ENCODE data around the gene CHTF18. TPM values are rescaled to one million over a fixed set of nuclear protein-coding genes. Genes with fewer than 3 reads are reported as not detected.

Gene CHTF18
- total and polyA plus RNA-seq, 2 experiments from 2014 or later, result 61.3 to 129 TPM

DNA sequence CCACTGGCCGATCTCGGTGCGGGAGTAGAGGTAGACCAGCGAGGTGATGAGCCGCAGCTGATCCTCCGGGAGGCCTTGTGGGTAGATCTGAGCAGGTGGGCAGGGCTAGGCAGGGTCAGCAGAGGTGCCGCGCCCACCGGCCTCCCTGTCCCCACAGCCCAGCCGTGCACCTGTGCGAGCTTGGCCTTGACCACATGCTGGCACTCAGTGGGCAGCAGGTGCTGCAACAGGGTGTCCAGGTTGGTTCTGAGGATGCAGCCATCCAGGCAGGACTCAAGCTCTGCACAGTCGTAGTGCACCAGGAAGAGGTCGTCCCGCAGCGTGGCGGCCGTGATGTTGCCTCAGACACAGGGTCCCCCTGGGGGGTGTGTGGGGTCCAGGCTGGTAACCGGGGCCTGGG is 15.5 kb upstream of the CHTF18 start (continued):
- TF ChIP-seq, protein P1, sequence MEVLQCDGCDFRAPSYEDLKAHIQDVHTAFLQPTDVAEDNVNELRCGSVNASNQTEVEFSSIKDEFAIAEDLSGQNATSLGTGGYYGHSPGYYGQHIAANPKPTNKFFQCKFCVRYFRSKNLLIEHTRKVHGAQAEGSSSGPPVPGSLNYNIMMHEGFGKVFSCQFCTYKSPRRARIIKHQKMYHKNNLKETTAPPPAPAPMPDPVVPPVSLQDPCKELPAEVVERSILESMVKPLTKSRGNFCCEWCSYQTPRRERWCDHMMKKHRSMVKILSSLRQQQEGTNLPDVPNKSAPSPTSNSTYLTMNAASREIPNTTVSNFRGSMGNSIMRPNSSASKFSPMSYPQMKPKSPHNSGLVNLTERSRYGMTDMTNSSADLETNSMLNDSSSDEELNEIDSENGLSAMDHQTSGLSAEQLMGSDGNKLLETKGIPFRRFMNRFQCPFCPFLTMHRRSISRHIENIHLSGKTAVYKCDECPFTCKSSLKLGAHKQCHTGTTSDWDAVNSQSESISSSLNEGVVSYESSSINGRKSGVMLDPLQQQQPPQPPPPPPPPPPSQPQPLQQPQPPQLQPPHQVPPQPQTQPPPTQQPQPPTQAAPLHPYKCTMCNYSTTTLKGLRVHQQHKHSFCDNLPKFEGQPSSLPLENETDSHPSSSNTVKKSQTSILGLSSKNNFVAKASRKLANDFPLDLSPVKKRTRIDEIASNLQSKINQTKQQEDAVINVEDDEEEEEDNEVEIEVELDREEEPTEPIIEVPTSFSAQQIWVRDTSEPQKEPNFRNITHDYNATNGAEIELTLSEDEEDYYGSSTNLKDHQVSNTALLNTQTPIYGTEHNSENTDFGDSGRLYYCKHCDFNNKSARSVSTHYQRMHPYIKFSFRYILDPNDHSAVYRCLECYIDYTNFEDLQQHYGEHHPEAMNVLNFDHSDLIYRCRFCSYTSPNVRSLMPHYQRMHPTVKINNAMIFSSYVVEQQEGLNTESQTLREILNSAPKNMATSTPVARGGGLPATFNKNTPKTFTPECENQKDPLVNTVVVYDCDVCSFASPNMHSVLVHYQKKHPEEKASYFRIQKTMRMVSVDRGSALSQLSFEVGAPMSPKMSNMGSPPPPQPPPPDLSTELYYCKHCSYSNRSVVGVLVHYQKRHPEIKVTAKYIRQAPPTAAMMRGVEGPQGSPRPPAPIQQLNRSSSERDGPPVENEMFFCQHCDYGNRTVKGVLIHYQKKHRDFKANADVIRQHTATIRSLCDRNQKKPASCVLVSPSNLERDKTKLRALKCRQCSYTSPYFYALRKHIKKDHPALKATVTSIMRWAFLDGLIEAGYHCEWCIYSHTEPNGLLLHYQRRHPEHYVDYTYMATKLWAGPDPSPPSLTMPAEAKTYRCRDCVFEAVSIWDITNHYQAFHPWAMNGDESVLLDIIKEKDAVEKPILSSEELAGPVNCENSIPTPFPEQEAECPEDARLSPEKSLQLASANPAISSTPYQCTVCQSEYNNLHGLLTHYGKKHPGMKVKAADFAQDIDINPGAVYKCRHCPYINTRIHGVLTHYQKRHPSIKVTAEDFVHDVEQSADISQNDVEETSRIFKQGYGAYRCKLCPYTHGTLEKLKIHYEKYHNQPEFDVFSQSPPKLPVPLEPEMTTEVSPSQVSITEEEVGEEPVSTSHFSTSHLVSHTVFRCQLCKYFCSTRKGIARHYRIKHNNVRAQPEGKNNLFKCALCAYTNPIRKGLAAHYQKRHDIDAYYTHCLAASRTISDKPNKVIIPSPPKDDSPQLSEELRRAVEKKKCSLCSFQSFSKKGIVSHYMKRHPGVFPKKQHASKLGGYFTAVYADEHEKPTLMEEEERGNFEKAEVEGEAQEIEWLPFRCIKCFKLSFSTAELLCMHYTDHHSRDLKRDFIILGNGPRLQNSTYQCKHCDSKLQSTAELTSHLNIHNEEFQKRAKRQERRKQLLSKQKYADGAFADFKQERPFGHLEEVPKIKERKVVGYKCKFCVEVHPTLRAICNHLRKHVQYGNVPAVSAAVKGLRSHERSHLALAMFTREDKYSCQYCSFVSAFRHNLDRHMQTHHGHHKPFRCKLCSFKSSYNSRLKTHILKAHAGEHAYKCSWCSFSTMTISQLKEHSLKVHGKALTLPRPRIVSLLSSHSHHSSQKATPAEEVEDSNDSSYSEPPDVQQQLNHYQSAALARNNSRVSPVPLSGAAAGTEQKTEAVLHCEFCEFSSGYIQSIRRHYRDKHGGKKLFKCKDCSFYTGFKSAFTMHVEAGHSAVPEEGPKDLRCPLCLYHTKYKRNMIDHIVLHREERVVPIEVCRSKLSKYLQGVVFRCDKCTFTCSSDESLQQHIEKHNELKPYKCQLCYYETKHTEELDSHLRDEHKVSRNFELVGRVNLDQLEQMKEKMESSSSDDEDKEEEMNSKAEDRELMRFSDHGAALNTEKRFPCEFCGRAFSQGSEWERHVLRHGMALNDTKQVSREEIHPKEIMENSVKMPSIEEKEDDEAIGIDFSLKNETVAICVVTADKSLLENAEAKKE (CRISPR knock-in tag; IDR thresholded peaks at IDR 0.05), result no peak
- no peak for TF ChIP-seq EZH2 (IDR thresholded peaks at IDR 0.05; ENCODE audit: low read depth, unreplicated experiment)
- no peak for TF ChIP-seq EZH2phosphoT487 (IDR thresholded peaks at IDR 0.05; ENCODE audit: unreplicated experiment)

DNA sequence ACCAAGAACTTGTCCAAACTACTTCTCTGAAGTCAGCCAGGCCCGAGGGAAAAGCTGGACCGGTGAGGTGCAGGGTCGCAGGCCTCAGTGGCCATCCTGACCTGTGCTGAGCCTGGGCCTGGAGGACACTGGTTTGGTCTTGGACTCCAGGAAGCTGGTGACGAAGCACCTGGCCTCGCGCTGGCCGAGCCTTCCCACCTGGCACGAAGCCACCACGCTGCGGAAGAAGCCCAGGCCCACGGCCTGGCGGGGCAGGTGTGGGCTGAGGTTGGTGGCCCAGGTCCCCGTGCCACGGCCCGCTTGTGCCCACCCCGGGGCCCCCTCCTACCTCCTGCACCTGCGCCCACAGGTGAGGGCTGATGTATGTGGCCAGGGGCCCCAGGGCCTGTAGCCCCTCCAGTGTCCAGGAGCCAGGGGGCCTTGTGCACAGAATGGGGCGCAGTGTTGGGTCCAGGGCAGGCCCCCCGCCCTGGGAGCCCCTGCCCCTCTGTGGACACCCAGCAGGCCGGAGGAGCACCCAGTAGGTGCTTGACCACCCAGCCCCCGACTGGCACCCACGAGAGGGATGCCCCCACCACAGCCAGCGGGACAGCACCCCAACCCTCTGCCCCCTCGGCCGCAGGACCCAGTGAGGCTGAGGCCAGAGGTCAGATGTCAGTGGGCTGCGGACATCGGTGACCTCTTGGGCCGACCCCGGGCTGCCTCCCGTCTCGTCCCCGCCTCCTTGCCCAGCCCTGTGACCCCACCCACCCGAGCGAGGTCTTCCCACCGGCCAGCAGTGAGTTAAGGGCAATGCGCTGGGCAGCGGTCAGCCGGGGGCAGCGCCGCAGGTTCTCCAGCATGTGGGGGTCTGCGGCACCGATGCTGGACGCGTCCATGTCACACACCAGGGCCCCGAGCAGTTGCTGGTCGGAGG is 14.1 kb upstream of the CHTF18 start:
- H3K9me3 Mint-ChIP-seq, result no peaks in the 10 kb centered on the region
- Histone ChIP-seq H3K27ac (ENCODE audit: low read depth) (no peak overlapping the region), H3K79me2 (replicated peaks; ENCODE audit: insufficient read depth) (no peaks in the 10 kb centered on the region), H3K4me1 (ENCODE audit: insufficient read depth) (no peaks in the 10 kb centered on the region), H3K27me3 (ENCODE audit: insufficient read depth) (no peaks in the 10 kb centered on the region), H3K9me2 (ENCODE audit: insufficient read depth) (no peaks in the 10 kb centered on the region), H3F3A (replicated peaks; ENCODE audit: low read depth) (peaks cover 3% of the 10 kb centered on the region; the same call in 1 of the 2 replicates), H4K20me1 (replicated peaks; ENCODE audit: insufficient read depth) (no peaks in the 10 kb centered on the region), H3K4me2 (no peak overlapping the region), H3K36me3 (ENCODE audit: insufficient read depth) (no peaks in the 10 kb centered on the region), H3K4me3 (no peak overlapping the region), H2AFZ (no peak overlapping the region)
- no peak for TF ChIP-seq EZH2phosphoT487 (IDR thresholded peaks at IDR 0.05; ENCODE audit: unreplicated experiment)
- TF ChIP-seq CREB1 (CRISPR knock-in tag; IDR thresholded peaks at IDR 0.05; ENCODE audit: low read depth), result no peak
- TF ChIP-seq, protein P1 (CRISPR knock-in tag; IDR thresholded peaks at IDR 0.05), result no peak
- TF ChIP-seq, protein P2, sequence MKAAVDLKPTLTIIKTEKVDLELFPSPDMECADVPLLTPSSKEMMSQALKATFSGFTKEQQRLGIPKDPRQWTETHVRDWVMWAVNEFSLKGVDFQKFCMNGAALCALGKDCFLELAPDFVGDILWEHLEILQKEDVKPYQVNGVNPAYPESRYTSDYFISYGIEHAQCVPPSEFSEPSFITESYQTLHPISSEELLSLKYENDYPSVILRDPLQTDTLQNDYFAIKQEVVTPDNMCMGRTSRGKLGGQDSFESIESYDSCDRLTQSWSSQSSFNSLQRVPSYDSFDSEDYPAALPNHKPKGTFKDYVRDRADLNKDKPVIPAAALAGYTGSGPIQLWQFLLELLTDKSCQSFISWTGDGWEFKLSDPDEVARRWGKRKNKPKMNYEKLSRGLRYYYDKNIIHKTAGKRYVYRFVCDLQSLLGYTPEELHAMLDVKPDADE (IDR thresholded peaks at IDR 0.05), result no peak
- no peak for DNase-seq (ENCODE audit: low spot score)
- no peaks in the 10 kb centered on the region for H3K4me1 Mint-ChIP-seq
- H3K36me3 Mint-ChIP-seq (ENCODE audit: low read depth), result no peaks in the 10 kb centered on the region
- H3K27ac Mint-ChIP-seq, result no peak overlapping the region
- H3K27me3 Mint-ChIP-seq (ENCODE audit: insufficient read depth, low read depth, poor library complexity), result peaks cover 8% of the 10 kb centered on the region
- ATAC-seq, result no peak
- no peak overlapping the region for H3K4me3 Mint-ChIP-seq
